HepG2 (cell line): ENCODE measurements around the gene CEP104. TPM values are rescaled to one million over a fixed set of nuclear protein-coding genes. Genes with fewer than 3 reads are reported as not detected.

ENCODE experiments used
- ARID3A ChIP-seq: IDR thresholded peaks from 2 replicates; pipeline ENCODE4 v1.6.1; 2012; ENCODE audit warnings: low read depth, low read length, improper control_type of control experiment
- ATF7 ChIP-seq, 2 experiments: fragments of 450-650 bp in 1 of 2; sonication (generic) in 1 of 2; formaldehyde crosslinking in 1 of 2; IDR thresholded peaks; 2 replicates each; pipeline versions ENCODE4 v1.4.0 to v1.6.1; 2016 to 2020; ENCODE audit warnings: antibody characterized with exemption in 1 of 2, mild to moderate bottlenecking in 1 of 2, missing genetic modification reagents in 1 of 2
- BCLAF1 ChIP-seq: fragments of 450-650 bp; IDR thresholded peaks from 2 replicates; pipeline ENCODE4 v1.6.1; 2017; ENCODE audit warnings: mild to moderate bottlenecking
- BRCA1 ChIP-seq: sonication (generic); formaldehyde crosslinking; IDR thresholded peaks from 2 replicates; pipeline ENCODE4 v1.4.0; 2020; ENCODE audit warnings: missing genetic modification reagents
- CEBPB ChIP-seq: IDR thresholded peaks from 2 replicates; pipeline ENCODE4 v1.6.1; 2011; ENCODE audit warnings: low read depth, low read length, improper control_type of control experiment, borderline replicate concordance
- DDIT3 ChIP-seq: sonication (generic); formaldehyde crosslinking; IDR thresholded peaks from 2 replicates; pipeline ENCODE4 v1.4.0; 2020; ENCODE audit warnings: mild to moderate bottlenecking, missing genetic modification reagents
- DPF2 ChIP-seq: sonication (generic); formaldehyde crosslinking; IDR thresholded peaks from 2 replicates; pipeline ENCODE4 v1.4.0; 2020; ENCODE audit warnings: mild to moderate bottlenecking, low read depth, missing genetic modification reagents, borderline replicate concordance
- MXI1 ChIP-seq: IDR thresholded peaks from 3 replicates; pipeline ENCODE4 v1.6.1; 2012; ENCODE audit warnings: low read depth, low read length, inconsistent platforms, borderline replicate concordance
- PRDM4 ChIP-seq: sonication (generic); formaldehyde crosslinking; IDR thresholded peaks from 2 replicates; pipeline ENCODE4 v1.9.0; 2021; ENCODE audit warnings: missing genetic modification reagents, borderline replicate concordance
- RORA ChIP-seq: sonication (generic); formaldehyde crosslinking; IDR thresholded peaks from 2 replicates; pipeline ENCODE4 v1.5.0; 2020; ENCODE audit warnings: mild to moderate bottlenecking, missing genetic modification reagents, moderate library complexity
- SKI ChIP-seq: fragments of 450-650 bp; IDR thresholded peaks from one replicate; pipeline ENCODE4 v1.6.1; 2018; ENCODE audit warnings: mild to moderate bottlenecking; ENCODE audit not compliant: partially characterized antibody
- SP4 ChIP-seq: sonication (generic); formaldehyde crosslinking; IDR thresholded peaks from 2 replicates; pipeline ENCODE4 v1.8.1; 2023; ENCODE audit warnings: mild to moderate bottlenecking, missing genetic modification reagents
- ZKSCAN5 ChIP-seq: sonication (generic); formaldehyde crosslinking; IDR thresholded peaks from 2 replicates; pipeline ENCODE4 v1.5.1; 2020; ENCODE audit warnings: mild to moderate bottlenecking, missing genetic modification reagents
- ZNF225 ChIP-seq: sonication (generic); formaldehyde crosslinking; IDR thresholded peaks from 2 replicates; pipeline ENCODE4 v1.4.0; 2020; ENCODE audit warnings: mild to moderate bottlenecking, missing genetic modification reagents
- polyA plus RNA-seq, 8 experiments: library from polyadenylated mRNA; depleted of rRNA in 3 of 8; stranded (reverse) in 7 of 8; unstranded in 1 of 8; fragments of >200 nt; fragmentation: Illumina TruSeq in 4 of 8; extraction: Trizol in 4 of 8; gene quantifications; 2 replicates each; pipeline versions ENCODE4 v1.2.1 to v1.2.3, GENCODE V29; 2011 to 2016; ENCODE audit warnings: low read depth in 4 of 8, missing spikeins in 1 of 8, mixed read lengths in 1 of 8; ENCODE audit not compliant: insufficient read depth in 1 of 8
- total RNA-seq, 5 experiments: library from RNA; depleted of rRNA; stranded (reverse); fragments of >200 nt; fragmentation: Illumina TruSeq; extraction: Trizol; gene quantifications; 2 replicates each; pipeline ENCODE4 v1.2.3, GENCODE V29; 2016; ENCODE audit warnings: low read depth in 1 of 5
- TF ChIP-seq, protein P1 (sequence below): sonication (generic); formaldehyde crosslinking; conservative IDR thresholded peaks from 2 replicates; pipeline ENCODE4 v1.4.0; 2020; ENCODE audit warnings: missing genetic modification reagents
- TF ChIP-seq, protein P2 (sequence below): IDR thresholded peaks from 2 replicates; pipeline ENCODE4 v1.6.1; 2016; ENCODE audit warnings: control low read depth

The CEP104 gene
- total and polyA plus RNA-seq, 2 of the 13 experiments (the other 11 are each of a cell fraction or from before 2014, with no cell fraction given) = 20.4 to 30.1 TPM

- TF ChIP-seq, protein P1, sequence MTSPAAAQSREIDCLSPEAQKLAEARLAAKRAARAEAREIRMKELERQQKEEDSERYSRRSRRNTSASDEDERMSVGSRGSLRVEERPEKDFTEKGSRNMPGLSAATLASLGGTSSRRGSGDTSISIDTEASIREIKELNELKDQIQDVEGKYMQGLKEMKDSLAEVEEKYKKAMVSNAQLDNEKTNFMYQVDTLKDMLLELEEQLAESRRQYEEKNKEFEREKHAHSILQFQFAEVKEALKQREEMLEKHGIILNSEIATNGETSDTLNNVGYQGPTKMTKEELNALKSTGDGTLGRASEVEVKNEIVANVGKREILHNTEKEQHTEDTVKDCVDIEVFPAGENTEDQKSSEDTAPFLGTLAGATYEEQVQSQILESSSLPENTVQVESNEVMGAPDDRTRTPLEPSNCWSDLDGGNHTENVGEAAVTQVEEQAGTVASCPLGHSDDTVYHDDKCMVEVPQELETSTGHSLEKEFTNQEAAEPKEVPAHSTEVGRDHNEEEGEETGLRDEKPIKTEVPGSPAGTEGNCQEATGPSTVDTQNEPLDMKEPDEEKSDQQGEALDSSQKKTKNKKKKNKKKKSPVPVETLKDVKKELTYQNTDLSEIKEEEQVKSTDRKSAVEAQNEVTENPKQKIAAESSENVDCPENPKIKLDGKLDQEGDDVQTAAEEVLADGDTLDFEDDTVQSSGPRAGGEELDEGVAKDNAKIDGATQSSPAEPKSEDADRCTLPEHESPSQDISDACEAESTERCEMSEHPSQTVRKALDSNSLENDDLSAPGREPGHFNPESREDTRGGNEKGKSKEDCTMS (CRISPR knock-in tag) = no peak
- no peak for TF ChIP-seq PRDM4 (CRISPR knock-in tag)
- TF ChIP-seq, protein P2, sequence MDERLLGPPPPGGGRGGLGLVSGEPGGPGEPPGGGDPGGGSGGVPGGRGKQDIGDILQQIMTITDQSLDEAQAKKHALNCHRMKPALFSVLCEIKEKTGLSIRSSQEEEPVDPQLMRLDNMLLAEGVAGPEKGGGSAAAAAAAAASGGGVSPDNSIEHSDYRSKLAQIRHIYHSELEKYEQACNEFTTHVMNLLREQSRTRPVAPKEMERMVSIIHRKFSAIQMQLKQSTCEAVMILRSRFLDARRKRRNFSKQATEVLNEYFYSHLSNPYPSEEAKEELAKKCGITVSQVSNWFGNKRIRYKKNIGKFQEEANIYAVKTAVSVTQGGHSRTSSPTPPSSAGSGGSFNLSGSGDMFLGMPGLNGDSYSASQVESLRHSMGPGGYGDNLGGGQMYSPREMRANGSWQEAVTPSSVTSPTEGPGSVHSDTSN = no peak
- 0 out of 2 replicates have a peak, but pooled peaks have one; percentile 15 for TF ChIP-seq DPF2 (CRISPR knock-in tag)
- TF ChIP-seq CEBPB = no peak
- peak; percentile 97 for TF ChIP-seq MXI1
- no peak for TF ChIP-seq ATF7 (IDR thresholded peaks at IDR 0.05)
- no peak; the same call in 1 of the 2 replicates for TF ChIP-seq ATF7 (CRISPR knock-in tag; IDR thresholded peaks at IDR 0.05)
- peak; percentile 66 for TF ChIP-seq SP4
- peak; percentile 88 for TF ChIP-seq BRCA1 (CRISPR knock-in tag)
- no peak; the same call in 1 of the 2 replicates for TF ChIP-seq ZNF225 (CRISPR knock-in tag)
- no peak for TF ChIP-seq BCLAF1
- TF ChIP-seq DDIT3 (CRISPR knock-in tag) = no peak
- no peak for TF ChIP-seq ARID3A
- TF ChIP-seq RORA (CRISPR knock-in tag) = no peak
- peak; percentile 80 for TF ChIP-seq ZKSCAN5
- peak; percentile 8 for TF ChIP-seq SKI
Observed at GRCh38 chr1:3775490-3776230, 81.4 kb downstream of the CEP104 start (continued).
